ENCODE measurements around the gene ASCL2. TPM values are rescaled to one million over a fixed set of nuclear protein-coding genes. Genes with fewer than 3 reads are reported as not detected.

The ASCL2 gene
- total RNA-seq, 1 experiment from 2014 or later, result 0.35 TPM

GRCh38 chr11:2247496-2247895, 22.9 kb downstream of the ASCL2 start:
- Histone ChIP-seq H3K9me3 (ENCODE audit: control insufficient read depth, low read depth, low read length) (no peaks in the 10 kb centered on the region), H4K8ac (replicated peaks; ENCODE audit: insufficient read length, low read depth, low read length) (no peak overlapping the region), H3K4ac (ENCODE audit: low read depth, low read length) (no peak overlapping the region), H3K4me1 (ENCODE audit: insufficient read depth, low read length) (no peaks in the 10 kb centered on the region), H3T11ph (ENCODE audit: low read length) (no peak overlapping the region), H2BK20ac (ENCODE audit: low read depth, low read length, poor library complexity, severe bottlenecking) (no peak overlapping the region), H3K23me2 (ENCODE audit: insufficient read length, low read depth, low read length, poor library complexity, severe bottlenecking) (peaks cover 2% of the 10 kb centered on the region), H3K56ac (ENCODE audit: insufficient read length, low read depth, low read length) (no peak overlapping the region), H2AFZ (ENCODE audit: low read length) (no peak overlapping the region), H3K27ac (ENCODE audit: insufficient read length, low read depth, low read length) (no peak overlapping the region), H3K18ac (ENCODE audit: insufficient read length, low read depth, low read length) (no peak overlapping the region), H3K14ac (ENCODE audit: insufficient read depth, low read length) (no peak overlapping the region), H4K5ac (ENCODE audit: insufficient read length, low read depth, low read length) (no peak overlapping the region), H4K20me1 (ENCODE audit: control insufficient read depth, insufficient read depth, insufficient read length) (no peaks in the 10 kb centered on the region), H4K91ac (ENCODE audit: insufficient read length, low read depth, low read length) (no peak overlapping the region), H2AK5ac (ENCODE audit: insufficient read length, low read length) (no peak overlapping the region), H3K79me1 (ENCODE audit: insufficient read depth, low read depth, low read length, poor library complexity, severe bottlenecking) (no peaks in the 10 kb centered on the region), H3K79me2 (ENCODE audit: insufficient read depth, low read length) (no peaks in the 10 kb centered on the region), H2BK12ac (ENCODE audit: insufficient read length, low read depth, low read length) (no peak overlapping the region), H3K23ac (ENCODE audit: insufficient read length, low read depth, low read length) (no peak overlapping the region), H2BK15ac (ENCODE audit: low read depth, low read length) (no peak overlapping the region), H2BK5ac (ENCODE audit: insufficient read length, low read length) (no peak overlapping the region), H3K27me3 (ENCODE audit: insufficient read depth, low read length) (peaks cover 3% of the 10 kb centered on the region; the same call in 1 of the 2 replicates), H3K4me2 (ENCODE audit: insufficient read depth, insufficient read length, low read length) (no peak overlapping the region), H2BK120ac (ENCODE audit: low read depth, low read length, poor library complexity, severe bottlenecking) (no peak overlapping the region), H3K9ac (ENCODE audit: extremely low read depth, insufficient read length, low read length) (no peak overlapping the region)
- no peak overlapping the region for H3K27ac Mint-ChIP-seq
- H3K4me3 Mint-ChIP-seq, result no peak overlapping the region
- DNase-seq, result no peak
- no peak for TF ChIP-seq CTCF (conservative IDR thresholded peaks at IDR 0.05)
- no peaks in the 10 kb centered on the region; a peak in 1 of 7 replicates for H3K36me3 Mint-ChIP-seq (ENCODE audit: insufficient read depth in 1 of 3, low read depth in 3 of 3)
- no peaks in the 10 kb centered on the region for H3K4me1 Mint-ChIP-seq
- peaks cover 72% of the 10 kb centered on the region for H3K27me3 Mint-ChIP-seq (ENCODE audit: low read depth)
- no CpG with 5 or more reads among the region's 7 CpGs for WGBS (ENCODE audit: extremely low coverage, insufficient read length, low lambda C conversion rate)
- H3K9me3 Mint-ChIP-seq, result peaks cover 0 to 9% of the 10 kb centered on the region in 2 experiments; a peak in 2 of 5 replicates

Measured in H9 (cell line).